CD4-positive, alpha-beta T cell treated with Interferon alpha-2 for 1 hour (primary cell): ENCODE data around the gene KIAA1217.
"Not testable (repeated sequence)": the region's sequence is repeated elsewhere in the genome, so short reads cannot be mapped to it uniquely, and the experiment has no call there.

Source experiments
- DNase-seq, 2 donors: peaks; one replicate each; pipeline ENCODE4 v3.0.0-alpha.2; 2020 to 2022

Gene KIAA1217

GRCh38 chr10:24341371-24341770 lies 132.4 kb downstream of the KIAA1217 start:
- no peak for DNase-seq

GRCh38 chr10:24341897-24342296 lies 133.0 kb downstream of the KIAA1217 start:
- no peak for DNase-seq

- no peak for DNase-seq
Measured at GRCh38 chr10:24343686-24344085, 134.7 kb downstream of the KIAA1217 start.

GRCh38 chr10:24344279-24344678 lies 135.3 kb downstream of the KIAA1217 start:
- no peak for DNase-seq

GRCh38 chr10:24344695-24345463 lies 135.9 kb downstream of the KIAA1217 start:
- no peak for DNase-seq

- DNase-seq: no peak
Measured at GRCh38 chr10:24346877-24347519, 138.1 kb downstream of the KIAA1217 start.

- DNase-seq: no peak
Measured at GRCh38 chr10:24349379-24350001, 140.6 kb downstream of the KIAA1217 start.

GRCh38 chr10:24350070-24350921 lies 141.4 kb downstream of the KIAA1217 start:
- no peak for DNase-seq

- DNase-seq: not testable (repeated sequence)
Measured at GRCh38 chr10:24350922-24351225, 141.9 kb downstream of the KIAA1217 start.

- DNase-seq: no peak
Measured at GRCh38 chr10:24351961-24352360, 143.0 kb downstream of the KIAA1217 start.

GRCh38 chr10:24352399-24352798 lies 143.5 kb downstream of the KIAA1217 start:
- no peak for DNase-seq

- DNase-seq: no peak
Measured at GRCh38 chr10:24353319-24353718, 144.4 kb downstream of the KIAA1217 start.

- no peak for DNase-seq
Measured at GRCh38 chr10:24355056-24355688, 146.2 kb downstream of the KIAA1217 start.

- no peak for DNase-seq
Measured at GRCh38 chr10:24357344-24358004, 148.5 kb downstream of the KIAA1217 start.

GRCh38 chr10:24358022-24358421 lies 149.1 kb downstream of the KIAA1217 start:
- no peak for DNase-seq

GRCh38 chr10:24360282-24361127 lies 151.6 kb downstream of the KIAA1217 start:
- DNase-seq: no peak

GRCh38 chr10:24363070-24363469 lies 154.1 kb downstream of the KIAA1217 start:
- no peak for DNase-seq

- DNase-seq: no peak
Measured at GRCh38 chr10:24367688-24368087, 158.8 kb downstream of the KIAA1217 start.

- no peak for DNase-seq
Measured at GRCh38 chr10:24370877-24371276, 161.9 kb downstream of the KIAA1217 start.

- no peak for DNase-seq
Measured at GRCh38 chr10:24371396-24371795, 162.5 kb downstream of the KIAA1217 start.
